VCaP (cell line): ENCODE results near the gene MRI1.

Experiments
- H3K27ac ChIP-seq: fragments of 450-650 bp; 2 replicates; pipeline ENCODE4 v1.5.1; 2017
- TF ChIP-seq, protein P1 (sequence below): fragments of 450-650 bp; conservative IDR thresholded peaks from 2 replicates; pipeline ENCODE4 v1.5.1; 2017; ENCODE audit warnings: mild to moderate bottlenecking, moderate library complexity

Gene MRI1

DNA sequence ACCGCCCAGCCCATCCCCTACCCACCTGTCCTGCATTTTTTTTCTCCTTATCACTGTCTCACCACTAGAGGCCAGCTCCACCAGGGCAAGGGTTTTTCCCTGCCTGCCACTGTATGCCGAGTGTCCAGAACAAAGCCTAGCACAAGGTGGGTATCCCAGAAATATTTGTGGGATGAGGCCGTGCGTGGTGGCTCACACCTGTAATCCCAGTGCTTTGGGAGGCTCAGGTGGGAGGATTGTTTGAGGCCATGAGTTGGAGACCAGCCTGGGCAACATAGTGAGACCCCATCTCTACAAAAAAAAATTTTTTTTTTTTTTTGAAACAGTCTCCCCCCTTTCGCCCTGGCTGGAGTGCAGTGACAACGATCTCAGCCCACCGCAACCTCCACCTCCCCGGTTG is 2.9 kb upstream of the MRI1 start:
- no peak overlapping the region for H3K27ac ChIP-seq
- TF ChIP-seq, protein P1, sequence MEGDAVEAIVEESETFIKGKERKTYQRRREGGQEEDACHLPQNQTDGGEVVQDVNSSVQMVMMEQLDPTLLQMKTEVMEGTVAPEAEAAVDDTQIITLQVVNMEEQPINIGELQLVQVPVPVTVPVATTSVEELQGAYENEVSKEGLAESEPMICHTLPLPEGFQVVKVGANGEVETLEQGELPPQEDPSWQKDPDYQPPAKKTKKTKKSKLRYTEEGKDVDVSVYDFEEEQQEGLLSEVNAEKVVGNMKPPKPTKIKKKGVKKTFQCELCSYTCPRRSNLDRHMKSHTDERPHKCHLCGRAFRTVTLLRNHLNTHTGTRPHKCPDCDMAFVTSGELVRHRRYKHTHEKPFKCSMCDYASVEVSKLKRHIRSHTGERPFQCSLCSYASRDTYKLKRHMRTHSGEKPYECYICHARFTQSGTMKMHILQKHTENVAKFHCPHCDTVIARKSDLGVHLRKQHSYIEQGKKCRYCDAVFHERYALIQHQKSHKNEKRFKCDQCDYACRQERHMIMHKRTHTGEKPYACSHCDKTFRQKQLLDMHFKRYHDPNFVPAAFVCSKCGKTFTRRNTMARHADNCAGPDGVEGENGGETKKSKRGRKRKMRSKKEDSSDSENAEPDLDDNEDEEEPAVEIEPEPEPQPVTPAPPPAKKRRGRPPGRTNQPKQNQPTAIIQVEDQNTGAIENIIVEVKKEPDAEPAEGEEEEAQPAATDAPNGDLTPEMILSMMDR = peak; percentile 43

DNA sequence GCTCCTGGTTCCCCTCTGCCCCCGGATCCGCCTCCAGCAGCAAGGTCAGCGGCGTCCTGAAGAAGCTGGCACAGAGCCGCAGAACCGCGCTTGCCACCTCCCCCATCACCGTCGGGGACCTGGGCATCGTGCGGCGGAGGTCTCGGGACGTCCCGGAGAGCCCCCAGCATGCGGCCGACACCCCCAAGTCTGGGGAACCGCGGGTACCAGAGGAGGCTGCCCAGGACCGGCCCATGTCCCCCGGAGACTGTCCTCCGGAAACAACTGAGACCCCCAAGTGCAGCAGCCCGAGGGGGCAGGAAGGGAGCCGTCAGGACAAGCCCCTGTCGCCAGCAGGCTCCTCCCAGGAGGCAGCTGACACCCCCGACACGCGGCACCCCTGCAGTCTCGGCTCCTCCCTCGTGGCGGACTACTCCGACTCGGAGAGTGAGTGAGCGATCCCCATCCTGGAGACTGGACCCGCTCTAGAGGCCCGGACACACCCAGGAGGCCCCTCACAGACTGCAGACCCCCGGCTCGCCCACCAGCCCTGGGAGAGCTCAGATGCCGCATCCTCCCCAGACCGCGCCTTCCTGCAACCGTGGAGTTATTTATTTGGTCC is 1.6 kb upstream of the MRI1 start:
- no peak overlapping the region for H3K27ac ChIP-seq
- TF ChIP-seq, protein P1 = no peak

DNA sequence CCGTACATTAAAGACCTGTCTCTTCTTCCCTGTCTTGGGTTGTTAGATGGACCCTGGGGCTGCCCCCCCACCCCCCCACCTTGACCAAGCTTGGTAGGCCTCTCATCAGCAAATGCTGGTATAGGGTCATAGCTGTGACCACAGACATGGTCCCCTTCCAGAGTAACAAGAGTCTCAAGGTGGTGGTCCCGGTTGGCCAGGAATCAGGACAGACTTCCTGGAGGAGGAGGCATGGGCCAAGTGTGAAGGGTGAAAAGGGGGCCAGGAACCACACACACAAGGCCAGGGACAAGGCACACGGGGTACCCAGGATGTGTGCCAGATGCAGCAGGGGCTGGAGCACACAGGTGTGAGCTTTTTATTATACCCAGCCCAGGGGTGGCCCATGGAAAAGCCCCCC is 1.1 kb upstream of the MRI1 start:
- peak overlapping the region; percentile 68; the same call in 1 of the 2 replicates for H3K27ac ChIP-seq
- TF ChIP-seq, protein P1 = no peak

DNA sequence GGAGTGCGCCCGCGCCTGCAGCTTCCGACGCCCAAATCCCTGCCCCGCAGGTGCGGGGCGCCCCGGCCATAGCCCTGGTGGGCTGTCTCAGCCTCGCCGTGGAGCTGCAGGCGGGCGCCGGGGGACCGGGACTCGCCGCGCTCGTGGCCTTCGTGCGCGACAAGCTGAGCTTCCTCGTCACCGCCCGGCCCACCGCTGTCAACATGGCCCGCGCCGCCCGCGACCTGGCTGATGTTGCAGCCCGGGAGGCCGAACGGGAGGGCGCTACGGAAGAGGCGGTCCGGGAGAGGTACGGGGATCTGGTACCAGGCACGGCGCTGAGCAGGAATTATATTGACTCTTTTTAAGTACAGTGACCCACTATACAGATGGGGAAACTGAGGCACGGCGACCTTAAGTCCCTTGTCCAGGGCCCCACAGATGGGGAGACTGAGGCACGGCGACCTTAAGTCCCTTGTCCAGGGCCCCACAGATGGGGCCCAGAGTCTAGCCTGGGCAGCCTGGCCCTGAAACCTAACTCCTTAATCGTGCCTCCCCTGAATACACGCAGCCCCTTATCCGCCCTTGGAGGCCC is 586 bp downstream of the MRI1 start:
- TF ChIP-seq, protein P1 = no peak
- peak overlapping the region; percentile 68 for H3K27ac ChIP-seq

DNA sequence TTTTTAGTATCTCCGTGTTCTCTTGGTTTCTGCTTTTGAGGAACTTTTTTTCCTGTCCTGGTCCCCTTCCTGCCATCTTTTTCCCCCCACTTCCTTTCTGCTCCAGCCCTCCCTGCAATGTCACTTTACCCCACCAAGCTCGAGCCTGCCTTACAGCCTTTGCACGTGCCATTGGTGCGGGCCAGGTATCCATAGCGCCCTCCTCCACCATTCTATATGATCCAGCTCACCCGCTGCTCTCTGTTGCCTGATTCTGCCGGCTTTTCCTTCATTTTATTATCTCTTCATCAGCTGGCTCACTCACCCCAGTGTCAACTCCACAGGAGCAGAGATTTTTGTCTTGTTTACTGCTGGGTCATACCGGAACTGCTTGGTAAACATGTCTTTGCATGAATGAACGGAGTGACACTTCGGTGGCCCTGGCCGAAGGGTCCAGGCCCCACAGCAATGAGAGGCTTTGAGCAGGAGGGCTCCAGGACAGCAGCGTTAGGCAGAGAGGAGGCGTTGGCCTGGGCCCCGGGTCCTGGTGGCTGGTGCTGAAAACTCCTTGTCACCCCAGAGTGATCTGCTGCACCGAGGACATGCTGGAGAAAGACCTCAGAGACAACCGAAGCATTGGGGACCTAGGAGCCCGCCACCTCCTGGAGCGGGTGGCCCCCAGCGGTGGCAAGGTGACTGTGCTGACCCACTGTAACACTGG is 1.2 kb downstream of the MRI1 start:
- peak overlapping the region; percentile 68 for H3K27ac ChIP-seq
- TF ChIP-seq, protein P1 = no peak

DNA sequence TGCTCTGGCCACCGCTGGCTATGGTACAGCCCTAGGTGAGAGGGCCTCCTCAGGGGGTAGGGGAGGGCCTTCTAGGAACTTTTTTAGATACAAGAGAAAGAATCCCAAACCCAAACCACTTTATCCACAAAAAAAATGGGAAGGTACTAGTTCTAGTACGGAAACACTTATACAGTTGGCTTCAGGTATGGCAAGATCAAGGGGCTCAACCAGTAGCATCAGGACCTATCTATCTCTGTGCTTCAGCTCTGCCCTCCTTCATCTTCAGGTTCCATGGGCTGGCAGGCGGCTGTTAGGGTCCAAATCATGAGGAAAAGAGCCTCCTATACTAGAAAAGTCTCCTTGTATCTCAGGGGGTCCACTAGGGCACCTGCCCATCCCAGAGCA is 1.8 kb downstream of the MRI1 start:
- peak overlapping the region; percentile 68; the same call in 1 of the 2 replicates for H3K27ac ChIP-seq
- TF ChIP-seq, protein P1 = no peak

DNA sequence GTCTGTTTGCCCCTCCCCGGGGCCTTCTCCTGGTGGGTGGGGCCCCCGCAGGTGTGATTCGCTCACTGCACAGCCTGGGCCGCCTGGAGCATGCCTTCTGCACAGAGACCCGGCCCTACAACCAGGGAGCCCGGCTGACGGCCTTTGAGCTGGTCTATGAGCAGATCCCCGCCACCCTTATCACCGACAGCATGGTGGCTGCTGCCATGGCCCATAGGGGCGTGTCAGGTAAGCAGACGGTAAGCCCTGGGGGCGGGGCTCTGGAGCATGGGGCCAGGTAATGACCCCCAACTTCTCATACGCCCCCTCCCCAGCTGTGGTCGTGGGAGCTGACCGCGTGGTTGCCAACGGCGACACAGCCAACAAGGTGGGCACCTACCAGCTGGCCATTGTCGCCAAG is 4.2 kb downstream of the MRI1 start:
- TF ChIP-seq, protein P1 = no peak
- H3K27ac ChIP-seq = no peak overlapping the region
